OCI-LY7 (cell line): ENCODE measurements around the gene PPFIA4.

Experiments
- EZH2phosphoT487 ChIP-seq: fragments of 200-600 bp; sonication (generic); IDR thresholded peaks from 2 replicates; pipeline ENCODE4 v1.6.1; 2018; ENCODE audit warnings: low read depth, borderline replicate concordance, mild to moderate bottlenecking, mixed run types, antibody characterized with exemption, low read length, moderate library complexity, mixed read lengths
- TF ChIP-seq, protein P1 (sequence below): fragments of 200-600 bp; sonication (generic); conservative IDR thresholded peaks from 2 replicates; pipeline ENCODE4 v1.5.1; 2014; ENCODE audit warnings: mild to moderate bottlenecking, antibody characterized with exemption, low read length, moderate library complexity, mixed read lengths

DNA sequence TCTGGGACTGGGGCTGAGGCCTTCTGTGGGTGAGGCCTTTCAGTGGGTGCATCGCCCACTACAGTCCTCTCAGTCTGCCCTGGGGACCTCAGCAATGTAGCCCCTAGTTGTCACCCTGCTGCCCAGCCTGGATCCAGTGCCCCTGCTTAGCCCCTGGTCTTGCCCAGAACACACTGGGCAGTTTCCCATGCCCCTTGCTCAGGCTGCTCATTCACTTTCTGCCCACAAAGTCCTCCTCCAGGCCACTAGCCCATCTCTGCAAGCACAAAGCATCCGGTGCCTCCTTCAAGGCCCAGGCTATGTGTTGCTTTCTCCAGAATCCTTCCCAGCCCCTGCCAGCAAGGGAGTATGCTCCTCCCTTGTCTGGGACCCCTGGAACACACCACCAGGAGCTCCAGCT, 95.9 kb downstream of the PPFIA4 start:
- TF ChIP-seq, protein P1, sequence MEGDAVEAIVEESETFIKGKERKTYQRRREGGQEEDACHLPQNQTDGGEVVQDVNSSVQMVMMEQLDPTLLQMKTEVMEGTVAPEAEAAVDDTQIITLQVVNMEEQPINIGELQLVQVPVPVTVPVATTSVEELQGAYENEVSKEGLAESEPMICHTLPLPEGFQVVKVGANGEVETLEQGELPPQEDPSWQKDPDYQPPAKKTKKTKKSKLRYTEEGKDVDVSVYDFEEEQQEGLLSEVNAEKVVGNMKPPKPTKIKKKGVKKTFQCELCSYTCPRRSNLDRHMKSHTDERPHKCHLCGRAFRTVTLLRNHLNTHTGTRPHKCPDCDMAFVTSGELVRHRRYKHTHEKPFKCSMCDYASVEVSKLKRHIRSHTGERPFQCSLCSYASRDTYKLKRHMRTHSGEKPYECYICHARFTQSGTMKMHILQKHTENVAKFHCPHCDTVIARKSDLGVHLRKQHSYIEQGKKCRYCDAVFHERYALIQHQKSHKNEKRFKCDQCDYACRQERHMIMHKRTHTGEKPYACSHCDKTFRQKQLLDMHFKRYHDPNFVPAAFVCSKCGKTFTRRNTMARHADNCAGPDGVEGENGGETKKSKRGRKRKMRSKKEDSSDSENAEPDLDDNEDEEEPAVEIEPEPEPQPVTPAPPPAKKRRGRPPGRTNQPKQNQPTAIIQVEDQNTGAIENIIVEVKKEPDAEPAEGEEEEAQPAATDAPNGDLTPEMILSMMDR: no peak
- TF ChIP-seq EZH2phosphoT487: no peak
